K562 (cell line): Measurements from ENCODE around the gene RGMA.

Source experiments
- BRCA1 ChIP-seq, 2 experiments: fragments of 450-650 bp in 1 of 2; sonication (generic) in 1 of 2; formaldehyde crosslinking in 1 of 2; IDR thresholded peaks; 2 replicates each; pipeline versions ENCODE4 v1.5.0 to v1.6.1; 2017 to 2020; ENCODE audit warnings: mild to moderate bottlenecking in 1 of 2, missing genetic modification reagents in 1 of 2
- CTCF ChIP-seq, 3 experiments: IDR thresholded peaks in 2 of 3; conservative IDR thresholded peaks in 1 of 3; 2 replicates each; pipeline ENCODE4 v1.5.1; 2011 to 2012; ENCODE audit warnings: low read length in 3 of 3, mild to moderate bottlenecking in 3 of 3, control low read depth in 2 of 3, improper control_type of control experiment in 1 of 3, inconsistent platforms in 1 of 3, low read depth in 1 of 3, mixed read lengths in 1 of 3, moderate library complexity in 1 of 3; ENCODE audit not compliant: insufficient read depth in 2 of 3
- DNMT1 ChIP-seq: fragments of 450-650 bp; IDR thresholded peaks from 2 replicates; pipeline ENCODE4 v1.6.1; 2016; ENCODE audit warnings: antibody characterized with exemption, mild to moderate bottlenecking
- GATA2 ChIP-seq: sonication (generic); formaldehyde crosslinking; IDR thresholded peaks from 2 replicates; pipeline ENCODE4 v1.4.0; 2020; ENCODE audit warnings: mild to moderate bottlenecking, missing genetic modification reagents
- KLF1 ChIP-seq: fragments of 450-650 bp; IDR thresholded peaks from 2 replicates; pipeline ENCODE4 v1.6.1; 2016; ENCODE audit warnings: missing genetic modification characterization, missing compliant biosample characterization
- NCOA1 ChIP-seq: fragments of 450-650 bp; IDR thresholded peaks from 2 replicates; pipeline ENCODE4 v1.6.1; 2016; ENCODE audit warnings: low read depth
- NRF1 ChIP-seq, 2 experiments: fragments of 450-650 bp; IDR thresholded peaks in 1 of 2; conservative IDR thresholded peaks in 1 of 2; 2 replicates each; pipeline ENCODE4 v1.6.1; 2014; ENCODE audit warnings: mild to moderate bottlenecking in 2 of 2
- POLR2AphosphoS5 ChIP-seq: IDR thresholded peaks from 2 replicates; pipeline ENCODE4 v1.6.1; 2011; ENCODE audit warnings: mild to moderate bottlenecking, low read depth, low read length, moderate library complexity; ENCODE audit not compliant: control insufficient read depth, insufficient read depth
- RFX5 ChIP-seq: IDR thresholded peaks from 2 replicates; pipeline ENCODE4 v1.6.1; 2011; ENCODE audit warnings: low read depth, mild to moderate bottlenecking, improper control_type of control experiment, low read length
- ZC3H11A ChIP-seq: IDR thresholded peaks from 2 replicates; pipeline ENCODE4 v1.6.1; 2012; ENCODE audit warnings: low read depth, low read length, improper control_type of control experiment
- ZKSCAN8 ChIP-seq: fragments of 200-800 bp; sonication (Bioruptor generic); IDR thresholded peaks from 2 replicates; pipeline ENCODE4 v1.6.1; 2016; ENCODE audit warnings: missing genetic modification characterization, missing compliant biosample characterization
- ZNF398 ChIP-seq: fragments of 250-450 bp; sonication (Bioruptor Pico); IDR thresholded peaks from 2 replicates; pipeline ENCODE4 v1.8.0; 2021; ENCODE audit warnings: moderate library complexity, mild to moderate bottlenecking, inconsistent platforms

DNA sequence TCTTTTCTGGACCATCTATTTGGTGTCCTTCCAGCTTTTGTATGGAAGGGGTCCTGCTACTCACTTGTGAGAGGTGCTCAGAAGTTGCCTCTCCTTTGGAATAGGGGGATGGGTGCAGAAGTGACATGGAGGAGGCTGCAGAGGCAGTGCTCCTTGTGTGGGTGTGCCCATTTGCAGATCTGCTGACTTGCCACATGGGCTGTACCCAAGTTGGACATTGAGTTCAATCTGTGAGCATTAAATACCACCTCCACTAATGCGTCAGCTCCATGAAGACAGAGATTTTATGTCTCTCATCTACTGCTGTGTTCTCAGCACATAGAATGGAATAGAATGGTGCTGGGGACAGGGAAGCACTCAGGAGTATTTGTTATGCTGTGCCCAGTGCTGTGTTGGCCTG, 76.2 kb downstream of the RGMA start:
- no peak for TF ChIP-seq ZKSCAN8
- no peak for TF ChIP-seq ZNF398 (CRISPR knock-in tag)
- TF ChIP-seq POLR2AphosphoS5, result no peak
- no peak for TF ChIP-seq RFX5
- TF ChIP-seq CTCF (IDR thresholded peaks at IDR 0.05 in 2 of 3, conservative IDR thresholded peaks at IDR 0.05 in 1 of 3; ENCODE audit: insufficient read depth in 2 of 3, low read depth in 1 of 3, low read length in 3 of 3), result no peak
- TF ChIP-seq KLF1 (tag), result no peak
- TF ChIP-seq DNMT1, result no peak
- no peak for TF ChIP-seq BRCA1 (IDR thresholded peaks at IDR 0.05)
- no peak for TF ChIP-seq BRCA1 (CRISPR knock-in tag; IDR thresholded peaks at IDR 0.05)
- no peak for TF ChIP-seq NCOA1
- TF ChIP-seq ZC3H11A, result no peak
- TF ChIP-seq GATA2 (CRISPR knock-in tag), result no peak
- no peak for TF ChIP-seq NRF1 (conservative IDR thresholded peaks at IDR 0.05 in 1 of 2, IDR thresholded peaks at IDR 0.05 in 1 of 2)
